Calu3 (cell line): ENCODE data around the gene SRRM2. TPM values are rescaled to one million over a fixed set of nuclear protein-coding genes. Genes with fewer than 3 reads are reported as not detected.

Source experiments
- BruUV-seq: library from RNA; stranded (reverse); fragments of 400-500 nt; replicated peaks from 2 replicates; lab custom pipeline; 2021; lab: Mats Ljungman, UMichigan
- CTCF ChIA-PET: fragments of 300-600 bp; sonication (Branson Sonifier 250); formaldehyde crosslinking; loops from one replicate; lab custom pipeline; 2022; ENCODE audit warnings: antibody characterized with exemption; lab: Charles Lee
- DNase-seq: peaks from one replicate; pipeline ENCODE4 v3.0.0; 2022
- H3K27ac Mint-ChIP-seq: one replicate; pipeline ENCODE4 v1.8.0; 2022; ENCODE audit warnings: mixed read lengths; ENCODE audit not compliant: unreplicated experiment
- H3K27me3 Mint-ChIP-seq: one replicate; pipeline ENCODE4 v1.8.0; 2022; ENCODE audit warnings: mixed read lengths; ENCODE audit not compliant: unreplicated experiment
- H3K36me3 Mint-ChIP-seq: one replicate; pipeline ENCODE4 v1.8.0; 2022; ENCODE audit warnings: mild to moderate bottlenecking, moderate library complexity, mixed read lengths; ENCODE audit not compliant: insufficient read depth, unreplicated experiment
- H3K4me1 Mint-ChIP-seq: one replicate; pipeline ENCODE4 v1.8.0; 2022; ENCODE audit warnings: mild to moderate bottlenecking, low read depth, mixed read lengths; ENCODE audit not compliant: unreplicated experiment
- H3K4me3 Mint-ChIP-seq: one replicate; pipeline ENCODE4 v1.8.0; 2022; ENCODE audit warnings: mild to moderate bottlenecking, low read depth, moderate library complexity, mixed read lengths; ENCODE audit not compliant: unreplicated experiment
- H3K9me3 Mint-ChIP-seq: one replicate; pipeline ENCODE4 v1.8.0; 2022; ENCODE audit warnings: low read depth, mixed read lengths; ENCODE audit not compliant: unreplicated experiment
- CTCF ChIP-seq: fragments of 200-600 bp; IDR thresholded peaks from one replicate; pipeline ENCODE4 v1.8.0; 2022; ENCODE audit warnings: antibody characterized with exemption; ENCODE audit not compliant: unreplicated experiment
- intact Hi-C: fragments of 100-400 bp; cut with micrococcal nuclease; formaldehyde crosslinking; loops from one replicate; pipeline ENCODE4 v1.10.0; 2022; ENCODE audit not compliant: unreplicated experiment
- total RNA-seq: library from RNA; stranded (reverse); gene quantifications from 2 replicates; pipeline ENCODE4 v1.2.3, GENCODE V29; 2022

Gene SRRM2
- total RNA-seq, 1 experiment from 2014 or later, result 905 TPM

DNA sequence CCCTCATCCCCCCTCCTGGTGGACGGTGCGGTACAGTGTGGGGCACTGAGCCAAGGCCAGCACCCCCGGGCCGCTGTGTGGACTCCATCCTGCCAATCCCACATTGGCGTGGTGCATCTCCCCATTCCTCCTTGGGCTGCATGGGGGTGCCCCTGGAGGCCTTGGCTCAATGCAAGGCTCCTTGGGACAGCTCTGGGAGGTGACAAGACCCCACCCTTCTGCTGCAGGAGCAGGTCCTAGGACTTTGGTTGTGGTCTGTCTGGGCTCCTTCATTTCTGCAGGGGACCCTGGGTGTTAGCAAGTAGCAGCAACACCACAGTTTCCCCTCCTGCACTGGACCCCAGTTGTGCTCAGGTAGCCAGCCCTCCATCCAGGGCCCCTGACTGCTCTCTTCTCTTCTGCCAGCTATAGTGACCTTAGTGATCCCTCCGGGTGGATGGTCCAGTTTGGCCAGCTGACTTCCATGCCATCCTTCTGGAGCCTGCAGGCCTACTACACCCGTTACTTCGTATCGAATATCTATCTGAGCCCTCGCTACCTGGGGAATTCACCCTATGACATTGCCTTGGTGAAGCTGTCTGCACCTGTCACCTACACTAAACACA, 65.9 kb downstream of the SRRM2 start:
- CTCF ChIA-PET, result interaction anchor here (0.6 kb wide), 1 partner anchor 66 kb away, joined by 4 read pairs; the partner anchor contains the start of gene SRRM2
- Mint-ChIP-seq H3K9me3 (no peaks in the 10 kb centered on the region), H3K27ac (no peak overlapping the region), H3K4me3 (no peak overlapping the region), H3K4me1 (peaks cover 20% of the 10 kb centered on the region), H3K27me3 (no peaks in the 10 kb centered on the region), H3K36me3 (no peaks in the 10 kb centered on the region)
- no TSS peak for BruUV-seq
- intact Hi-C loops, result no loop called here
- TF ChIP-seq CTCF, result no peak
- no peak for DNase-seq

DNA sequence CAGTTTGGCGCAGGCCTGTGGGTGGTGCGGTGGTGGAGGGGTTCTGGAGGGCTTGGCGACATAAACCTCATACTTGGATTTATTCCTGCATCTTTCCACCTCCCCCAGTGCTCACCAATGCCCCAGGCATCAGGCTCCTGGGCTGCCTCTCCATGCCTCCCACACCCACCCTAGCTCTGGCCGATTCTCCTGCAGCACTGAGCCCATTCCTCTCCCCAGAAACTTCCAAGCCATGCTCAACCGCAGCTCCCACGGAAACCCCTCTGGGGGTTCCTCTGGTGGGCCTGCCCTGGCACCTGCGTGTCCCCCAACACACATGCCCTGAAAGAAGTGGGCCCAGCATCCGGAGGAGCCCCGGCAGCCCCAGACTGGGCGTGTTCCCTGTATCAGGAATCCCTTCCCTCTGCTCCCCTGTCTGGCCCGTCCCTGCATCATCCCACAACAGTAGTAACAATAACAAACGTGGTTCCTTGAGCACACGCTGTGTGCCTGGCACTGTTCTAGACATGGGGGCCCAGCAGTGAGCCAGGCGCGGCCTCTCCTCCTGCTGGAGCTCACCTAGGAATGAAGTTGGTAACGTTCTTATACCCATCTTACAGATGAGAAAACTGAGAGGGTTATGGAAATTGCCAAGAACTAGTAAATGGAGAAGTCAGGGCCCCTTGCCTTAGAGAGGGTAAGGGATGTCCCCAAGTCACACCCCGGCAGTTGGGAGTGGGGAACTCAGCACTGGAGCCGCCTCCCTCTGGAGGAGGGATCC, 66.9 kb downstream of the SRRM2 start:
- intact Hi-C loops, result no loop called here
- Mint-ChIP-seq H3K9me3 (no peaks in the 10 kb centered on the region), H3K4me3 (no peak overlapping the region), H3K36me3 (no peaks in the 10 kb centered on the region), H3K27me3 (no peaks in the 10 kb centered on the region), H3K4me1 (peaks cover 20% of the 10 kb centered on the region), H3K27ac (no peak overlapping the region)
- CTCF ChIA-PET, result no interaction called here
- DNase-seq, result no peak
- no TSS peak for BruUV-seq
- TF ChIP-seq CTCF, result no peak

- no peaks in the 10 kb centered on the region for H3K9me3 Mint-ChIP-seq
- H3K27ac Mint-ChIP-seq, result no peak overlapping the region
- peaks cover 20% of the 10 kb centered on the region for H3K4me1 Mint-ChIP-seq
- no peaks in the 10 kb centered on the region for H3K36me3 Mint-ChIP-seq
- intact Hi-C loops, result loop anchor here (5.0 kb wide), 1 partner anchor 43 kb away; the partner anchor contains the start of gene ELOB
- BruUV-seq, result no TSS peak
- CTCF ChIA-PET, result no interaction called here
- no peaks in the 10 kb centered on the region for H3K27me3 Mint-ChIP-seq
- DNase-seq, result no peak
- no peak for TF ChIP-seq CTCF
- no peak overlapping the region for H3K4me3 Mint-ChIP-seq
Measured at GRCh38 chr16:2819939-2820835, 67.7 kb downstream of the SRRM2 start.

Other genes starting within 250 kb of the SRRM2 start
- gene ATP6V0C, start 238.7 kb upstream of the SRRM2 start, total RNA-seq, result 260 and 262 TPM in 2 replicates
- gene AMDHD2, start 232.3 kb upstream of the SRRM2 start, total RNA-seq, result 60.2 and 65.1 TPM in 2 replicates
- 0.86 and 0.90 TPM in 2 replicates for gene CEMP1, start 221.2 kb upstream of the SRRM2 start, total RNA-seq
- gene PDPK1, start 214.6 kb upstream of the SRRM2 start, total RNA-seq, result 57.4 and 62.4 TPM in 2 replicates
- gene KCTD5, start 70.1 kb upstream of the SRRM2 start, total RNA-seq, result 36.6 and 36.7 TPM in 2 replicates
- gene PRSS27, start 32.4 kb upstream of the SRRM2 start, total RNA-seq, result 2.0 and 2.4 TPM in 2 replicates
- gene ELOB, start 24.6 kb downstream of the SRRM2 start, total RNA-seq, result 269 TPM in 2 replicates
- 7.9 and 13.2 TPM in 2 replicates for gene PRSS33, start 34.9 kb downstream of the SRRM2 start, total RNA-seq
- not detected in 2 replicates for gene PRSS41, start 45.8 kb downstream of the SRRM2 start, total RNA-seq
- not detected in 2 replicates for gene PRSS21, start 64.6 kb downstream of the SRRM2 start, total RNA-seq
- 10.3 and 15.5 TPM in 2 replicates for gene ZG16B, start 77.7 kb downstream of the SRRM2 start, total RNA-seq
- 140 and 141 TPM in 2 replicates for gene PRSS22, start 105.5 kb downstream of the SRRM2 start, total RNA-seq
- 10.8 and 13.0 TPM in 2 replicates for gene FLYWCH2, start 130.6 kb downstream of the SRRM2 start, total RNA-seq
- gene FLYWCH1, start 159.3 kb downstream of the SRRM2 start, total RNA-seq, result 34.8 and 36.8 TPM in 2 replicates
- 0.51 TPM in 1 of 2 replicates, not detected in the other for gene KREMEN2, start 211.6 kb downstream of the SRRM2 start, total RNA-seq
- 51.0 and 56.0 TPM in 2 replicates for gene PAQR4, start 216.7 kb downstream of the SRRM2 start, total RNA-seq
- 91.2 and 107 TPM in 2 replicates for gene PKMYT1, start 227.8 kb downstream of the SRRM2 start, total RNA-seq